Lung (tissue), 12 donors: Measurements from ENCODE around the gene LRGUK. TPM values are rescaled to one million over a fixed set of nuclear protein-coding genes. Genes with fewer than 3 reads are reported as not detected.

Experiments
- ATAC-seq: fragments of 200-7000 bp; cut with Tn5 transposase; one replicate; pipeline ENCODE4 v1.9.1; 2020; ENCODE audit warnings: moderate number of reproducible peaks; ENCODE audit not compliant: insufficient read depth, low FRiP score
- DNase-seq, 3 donors: peaks; one replicate each; pipeline ENCODE4 v3.0.0-alpha.2; 2013 to 2017
- H3K27ac ChIP-seq, 2 donors: one replicate each; pipeline ENCODE4 v1.5.1; 2013; ENCODE audit warnings: mild to moderate bottlenecking in 2 of 2, moderate library complexity in 2 of 2, control low read depth in 1 of 2, inconsistent platforms in 1 of 2, low read depth in 1 of 2, low read length in 1 of 2
- H3K27me3 ChIP-seq, 3 donors: one replicate each; pipeline ENCODE4 v1.5.1; 2013; ENCODE audit warnings: low read length in 2 of 3; ENCODE audit not compliant: control insufficient read depth in 3 of 3, insufficient read depth in 3 of 3
- H3K36me3 ChIP-seq, 4 donors: one replicate each; pipeline ENCODE4 v1.5.1; 2013; ENCODE audit warnings: low read length in 4 of 4, mild to moderate bottlenecking in 1 of 4, moderate library complexity in 1 of 4; ENCODE audit not compliant: control insufficient read depth in 4 of 4, insufficient read depth in 4 of 4
- H3K4me1 ChIP-seq, 5 donors: one replicate each; pipeline ENCODE4 v1.5.1; 2013; ENCODE audit warnings: low read length in 5 of 5, mild to moderate bottlenecking in 2 of 5, moderate library complexity in 1 of 5; ENCODE audit not compliant: control insufficient read depth in 5 of 5, insufficient read depth in 5 of 5
- H3K4me3 ChIP-seq: one replicate; pipeline ENCODE4 v1.5.1; 2013; ENCODE audit warnings: mild to moderate bottlenecking, control low read depth, moderate library complexity
- H3K9ac ChIP-seq, 2 donors: one replicate each; pipeline ENCODE4 v1.5.1; 2013; ENCODE audit warnings: low read length in 2 of 2, control low read depth in 1 of 2; ENCODE audit not compliant: insufficient read depth in 1 of 2
- H3K9me3 ChIP-seq, 4 donors: one replicate each; pipeline ENCODE4 v1.5.1; 2013; ENCODE audit warnings: low read length in 3 of 4, mild to moderate bottlenecking in 1 of 4, moderate library complexity in 1 of 4; ENCODE audit not compliant: control insufficient read depth in 4 of 4, insufficient read depth in 3 of 4
- CTCF ChIP-seq: IDR thresholded peaks from 2 replicates; pipeline ENCODE4 v1.5.1; 2012; ENCODE audit warnings: mild to moderate bottlenecking; ENCODE audit errors: control extremely low read depth, extremely low read depth
- WGBS, 2 donors: extraction: QIAGEN DNeasy Blood & Tissue Kit; methylation state at CpG; one replicate each; pipeline ENCODE4 v1.1.7; 2013; 5-methylcytosine and 5-hydroxymethylcytosine counted together
- polyA plus RNA-seq, 2 donors: library from polyadenylated mRNA; stranded (reverse); fragments of 200-250 nt; gene quantifications; one replicate each; pipeline ENCODE4 v1.2.1, GENCODE V29; 2013
- total RNA-seq, 2 donors: library from RNA; depleted of rRNA in 1 of 2; stranded (reverse); fragments of >200 nt in 1 of 2; gene quantifications; one replicate each; pipeline ENCODE4 v1.2.1, GENCODE V29; 2014 to 2021
- donor health status: control.
- donor health status: control.
- donor health status: Bipolar disorder and iron deficiency.
- donor health status: healthy.
- donor health status: DM: yes; HTN: yes; CAD: no.

Gene LRGUK
- total and polyA plus RNA-seq, 4 donors = 0.55 to 10.4 (median 2.5) TPM

- H3K27me3 ChIP-seq = no peaks in the 10 kb centered on the region
- TF ChIP-seq CTCF = no peak
- H3K9ac ChIP-seq = no peak overlapping the region
- ATAC-seq (no peak), DNase-seq (no peak)
- no peak overlapping the region for H3K27ac ChIP-seq
- no peak overlapping the region for H3K4me3 ChIP-seq
- peaks cover 0 to 2% (median 0%) of the 10 kb centered on the region in 4 donors for H3K9me3 ChIP-seq
- no peaks in the 10 kb centered on the region for H3K36me3 ChIP-seq
- no peaks in the 10 kb centered on the region for H3K4me1 ChIP-seq
Measured at GRCh38 chr7:134195252-134195651, 68.1 kb downstream of the LRGUK start.

GRCh38 chr7:134196439-134196838, 69.3 kb downstream of the LRGUK start:
- H3K9me3 ChIP-seq = peaks cover 0 to 2% (median 0%) of the 10 kb centered on the region in 4 donors
- 75 to 79% methylated on average over 2 of the region's 2 CpGs for WGBS, 2 donors
- ATAC-seq = no peak

GRCh38 chr7:134197345-134197744, 70.2 kb downstream of the LRGUK start:
- TF ChIP-seq CTCF = no peak
- ATAC-seq (no peak), DNase-seq (no peak)
- Histone ChIP-seq H3K27ac (no peak overlapping the region), H3K4me3 (no peak overlapping the region), H3K4me1 (no peaks in the 10 kb centered on the region), H3K36me3 (no peaks in the 10 kb centered on the region), H3K9me3 (peaks cover 0 to 2% (median 0%) of the 10 kb centered on the region in 4 donors), H3K27me3 (no peaks in the 10 kb centered on the region), H3K9ac (no peak overlapping the region)
- WGBS, 2 donors = 83 to 84% methylated on average over 2 of the region's 2 CpGs

More at GRCh38 chr7:134196439-134196838, 69.3 kb downstream of the LRGUK start:
- H3K27ac ChIP-seq = no peak overlapping the region
- no peak for TF ChIP-seq CTCF
- H3K4me3 ChIP-seq = no peak overlapping the region
- H3K4me1 ChIP-seq = no peaks in the 10 kb centered on the region
- H3K36me3 ChIP-seq = no peaks in the 10 kb centered on the region
- H3K9ac ChIP-seq = no peak overlapping the region
- no peaks in the 10 kb centered on the region for H3K27me3 ChIP-seq
- no peak for DNase-seq

- Histone ChIP-seq H3K4me3 (no peak overlapping the region), H3K27ac (no peak overlapping the region), H3K27me3 (no peaks in the 10 kb centered on the region), H3K9me3 (no peaks in the 10 kb centered on the region), H3K4me1 (no peaks in the 10 kb centered on the region), H3K9ac (no peak overlapping the region), H3K36me3 (no peaks in the 10 kb centered on the region)
- no peak for ATAC-seq
- no peak for DNase-seq
- 95 to 97% methylated on average over 5 of the region's 5 CpGs for WGBS, 2 donors
- TF ChIP-seq CTCF = no peak
Measured at GRCh38 chr7:134200970-134201369, 73.8 kb downstream of the LRGUK start.
